ENCODE measurements around the gene ANO1.

- TF ChIP-seq POLR2AphosphoS5 (IDR thresholded peaks at IDR 0.05; ENCODE audit: low read depth, low read length), result no peak
- TF ChIP-seq POLR2A (IDR thresholded peaks at IDR 0.05; ENCODE audit: low read depth, low read length), result no peak
These were observed 44.5 kb downstream of the ANO1 start for GRCh38 chr11:70122490-70123198.

Data from GM12891 (cell line).